Upper lobe of left lung (tissue), 6 donors: ENCODE data around the gene CSN1S1. TPM values are rescaled to one million over a fixed set of nuclear protein-coding genes. Genes with fewer than 3 reads are reported as not detected.

Source experiments
- ATAC-seq, 2 donors: fragments of 200-7000 bp; cut with Tn5 transposase; one replicate each; pipeline ENCODE4 v1.9.1; 2022; ENCODE audit warnings: mild to moderate bottlenecking in 2 of 2, moderate library complexity in 2 of 2; ENCODE audit not compliant: low FRiP score in 2 of 2
- DNase-seq, 2 donors: peaks; one replicate each; pipeline ENCODE4 v3.0.0-alpha.2; 2019 to 2020
- H3K27ac ChIP-seq, 4 donors: fragments of 200-600 bp; sonication (generic); one replicate each; pipeline ENCODE4 v1.5.1; 2016 to 2019
- H3K27me3 ChIP-seq, 4 donors: fragments of 200-600 bp; sonication (generic); one replicate each; pipeline ENCODE4 v1.5.1; 2017 to 2019
- H3K36me3 ChIP-seq, 4 donors: fragments of 200-600 bp; sonication (generic); one replicate each; pipeline ENCODE4 v1.5.1; 2016 to 2019
- H3K4me1 ChIP-seq, 4 donors: fragments of 200-600 bp; sonication (generic); one replicate each; pipeline ENCODE4 v1.5.1; 2018 to 2019
- H3K4me3 ChIP-seq, 4 donors: fragments of 200-600 bp; sonication (generic); one replicate each; pipeline ENCODE4 v1.5.1; 2017 to 2019; ENCODE audit warnings: mild to moderate bottlenecking in 2 of 4, moderate library complexity in 1 of 4
- H3K9me3 ChIP-seq, 4 donors: fragments of 200-600 bp; sonication (generic); one replicate each; pipeline ENCODE4 v1.5.1; 2018 to 2019
- CTCF ChIP-seq, 6 experiments: fragments of 450-650 bp in 4 of 6; fragments of 200-600 bp in 2 of 6; sonication (generic) in 2 of 6; IDR thresholded peaks; one replicate each; pipeline ENCODE4 v1.5.1; 2016 to 2019; ENCODE audit warnings: antibody characterized with exemption in 6 of 6
- EP300 ChIP-seq, 4 donors: sonication (generic); formaldehyde crosslinking; IDR thresholded peaks; one replicate each; pipeline ENCODE4 v1.5.1; 2017; ENCODE audit warnings: antibody characterized with exemption in 4 of 4, control low read depth in 2 of 4
- POLR2A ChIP-seq, 4 donors: fragments of 450-650 bp; IDR thresholded peaks; one replicate each; pipeline ENCODE4 v1.5.1; 2016 to 2017; ENCODE audit warnings: antibody characterized with exemption in 4 of 4, mild to moderate bottlenecking in 2 of 4
- POLR2AphosphoS5 ChIP-seq, 2 donors: sonication (generic); formaldehyde crosslinking; IDR thresholded peaks; one replicate each; pipeline ENCODE4 v1.5.1; 2017; ENCODE audit warnings: antibody characterized with exemption in 2 of 2
- WGBS, 2 donors: methylation state at CpG; one replicate each; pipeline ENCODE4 v1.1.5; 2017 to 2018; 5-methylcytosine and 5-hydroxymethylcytosine counted together
- total RNA-seq, 6 donors: library from RNA; depleted of rRNA in 4 of 6; stranded (reverse); fragments of >200 nt in 4 of 6; gene quantifications; one replicate each; pipeline versions ENCODE4 v1.1.0 to v1.2.1, GENCODE V29; 2016 to 2021
- donor health status: DM: no; HTN: no; CAD: no; lungs with moderate emphysema.
- donor health status: DM: no; HTN: yes; CAD: no; lungs with severe emphysema.

The CSN1S1 gene
- total RNA-seq = not detected

GRCh38 chr4:69930768-69931167 is at the start of gene CSN1S1:
TSS of gene CSN1S1 (plus strand) at chr4:69931068. CDS start at chr4:69932556, 1,488 bp downstream.
- H3K27me3 ChIP-seq = no peaks in the 10 kb centered on the region
- 94 to 95% methylated on average over 3 of the region's 3 CpGs for WGBS, 2 donors
- no peak for ATAC-seq
- DNase-seq = no peak
- no peaks in the 10 kb centered on the region for H3K4me1 ChIP-seq
- no peak within 1 kb of the TSS for H3K27ac ChIP-seq
- H3K4me3 ChIP-seq = no peak within 1 kb of the TSS
- no peaks in the 10 kb centered on the region for H3K9me3 ChIP-seq
- TF ChIP-seq POLR2AphosphoS5 (IDR thresholded peaks at IDR 0.05) (no peak), POLR2A (IDR thresholded peaks at IDR 0.05) (no peak), CTCF (IDR thresholded peaks at IDR 0.05) (no peak), EP300 (IDR thresholded peaks at IDR 0.05) (no peak)
- H3K36me3 ChIP-seq = no peaks in the 10 kb centered on the region

DNA sequence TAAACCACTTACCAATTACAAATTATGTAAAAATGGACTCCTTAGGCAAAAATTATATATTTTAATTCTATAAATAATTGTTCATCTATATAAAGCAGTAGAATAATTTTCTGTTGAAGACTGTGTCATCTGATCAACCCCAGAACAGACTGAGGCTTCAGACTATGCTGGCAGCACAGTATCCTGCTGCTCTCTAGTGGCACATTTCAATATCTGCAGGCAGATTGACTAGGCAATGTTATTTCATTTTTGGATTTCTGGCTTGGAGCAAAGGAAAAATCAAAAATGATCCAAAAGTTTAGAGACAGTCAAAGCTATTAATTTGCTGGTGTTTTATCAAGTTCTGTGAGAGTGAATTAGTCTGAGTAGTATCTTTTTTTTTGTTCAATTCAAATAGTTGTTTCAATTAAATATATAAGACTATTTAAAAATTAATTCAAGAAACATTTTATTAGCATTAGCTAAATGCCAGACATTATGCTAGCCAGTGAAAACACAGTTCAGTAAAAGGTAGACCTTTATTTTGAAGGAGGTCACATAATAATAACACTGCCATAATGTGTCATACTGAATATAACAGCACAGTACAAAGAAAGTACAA is 49.6 kb upstream of the CSN1S1 start:
- Histone ChIP-seq H3K4me3 (no peak overlapping the region), H3K27ac (no peak overlapping the region), H3K36me3 (no peaks in the 10 kb centered on the region), H3K9me3 (peaks cover 0 to 3% (median 0%) of the 10 kb centered on the region in 4 donors), H3K4me1 (no peaks in the 10 kb centered on the region), H3K27me3 (no peaks in the 10 kb centered on the region)
- peak in 1 of 2 donors; percentile 30 for DNase-seq
- peak; percentile 78 to 91 for ATAC-seq
- TF ChIP-seq CTCF (IDR thresholded peaks at IDR 0.05) (peak; percentile 27 to 74 (median 64)), EP300 (IDR thresholded peaks at IDR 0.05) (no peak), POLR2AphosphoS5 (IDR thresholded peaks at IDR 0.05) (no peak)

DNA sequence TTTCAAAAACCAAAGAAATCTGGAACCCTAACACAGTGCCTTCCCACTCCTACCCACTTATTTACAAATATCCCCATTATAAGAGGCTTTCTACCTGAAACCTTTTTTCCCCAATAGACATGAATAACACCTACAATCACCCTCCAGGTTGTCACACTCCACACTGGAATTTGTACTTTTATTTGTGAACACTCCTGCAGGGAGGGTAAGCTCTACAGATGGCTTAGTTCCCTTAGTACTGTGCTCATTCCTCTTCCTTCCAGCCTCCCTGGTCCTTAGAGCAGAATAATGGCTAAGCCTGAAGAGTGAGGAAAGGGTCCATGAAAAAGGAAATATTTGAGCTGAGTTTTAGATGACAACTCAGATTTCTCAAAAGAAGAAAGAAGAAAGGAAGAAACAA is 48.7 kb upstream of the CSN1S1 start:
- ATAC-seq (no peak), DNase-seq (no peak)
- Histone ChIP-seq H3K27me3 (no peaks in the 10 kb centered on the region), H3K4me1 (no peaks in the 10 kb centered on the region), H3K27ac (no peak overlapping the region), H3K4me3 (no peak overlapping the region), H3K9me3 (peaks cover 0 to 3% (median 0%) of the 10 kb centered on the region in 4 donors), H3K36me3 (no peaks in the 10 kb centered on the region)
- TF ChIP-seq POLR2AphosphoS5 (IDR thresholded peaks at IDR 0.05) (no peak), EP300 (IDR thresholded peaks at IDR 0.05) (no peak), CTCF (IDR thresholded peaks at IDR 0.05) (no peak), POLR2A (IDR thresholded peaks at IDR 0.05) (no peak)

DNA sequence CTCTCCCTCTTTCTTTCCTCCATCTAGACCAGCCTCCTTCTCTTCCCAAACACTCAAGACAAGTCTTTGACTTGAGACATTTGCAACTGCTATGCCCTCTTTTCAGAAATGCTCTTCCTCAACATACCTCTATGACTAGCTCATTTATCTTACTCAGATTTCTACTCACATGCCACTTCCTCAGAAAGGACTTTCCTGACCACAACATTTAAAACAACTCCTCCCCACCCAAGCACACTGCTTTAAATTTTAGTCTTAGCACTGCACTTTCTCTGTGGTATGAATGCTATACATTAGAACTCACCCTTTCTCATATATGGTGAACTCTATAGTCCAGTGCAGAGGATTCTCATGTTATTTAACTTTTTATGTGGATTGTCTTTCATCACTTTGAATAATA is 42.5 kb upstream of the CSN1S1 start:
- ATAC-seq (no peak), DNase-seq (no peak)
- Histone ChIP-seq H3K4me3 (no peak overlapping the region), H3K27ac (no peak overlapping the region), H3K9me3 (peaks cover 0 to 3% (median 0%) of the 10 kb centered on the region in 4 donors), H3K4me1 (no peaks in the 10 kb centered on the region), H3K27me3 (no peaks in the 10 kb centered on the region), H3K36me3 (no peaks in the 10 kb centered on the region)
- TF ChIP-seq CTCF (IDR thresholded peaks at IDR 0.05) (no peak), POLR2AphosphoS5 (IDR thresholded peaks at IDR 0.05) (no peak), EP300 (IDR thresholded peaks at IDR 0.05) (no peak), POLR2A (IDR thresholded peaks at IDR 0.05) (no peak)

DNA sequence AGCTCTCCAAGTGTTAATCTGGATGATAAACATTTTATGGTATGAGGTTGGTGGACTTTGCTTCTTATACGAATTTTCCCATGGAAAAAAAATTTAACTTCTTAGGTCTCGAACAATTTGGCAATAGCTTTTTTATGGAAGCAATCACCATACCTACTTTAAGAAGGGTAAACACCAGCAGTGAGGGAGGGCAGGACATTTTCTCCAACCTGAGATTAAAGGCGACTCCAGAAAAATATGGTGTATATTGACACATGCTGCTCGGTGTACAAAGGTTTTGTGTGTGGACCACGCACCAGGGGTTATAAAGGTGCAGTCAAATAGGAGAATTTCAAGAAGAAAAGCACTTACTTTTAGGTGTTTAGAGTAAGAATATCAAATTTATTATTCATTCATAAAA is 36.7 kb upstream of the CSN1S1 start:
- Histone ChIP-seq H3K4me3 (no peak overlapping the region), H3K27me3 (no peaks in the 10 kb centered on the region), H3K4me1 (no peaks in the 10 kb centered on the region), H3K36me3 (no peaks in the 10 kb centered on the region), H3K27ac (no peak overlapping the region), H3K9me3 (no peaks in the 10 kb centered on the region)
- TF ChIP-seq EP300 (IDR thresholded peaks at IDR 0.05) (no peak), POLR2A (IDR thresholded peaks at IDR 0.05) (no peak), POLR2AphosphoS5 (IDR thresholded peaks at IDR 0.05) (no peak), CTCF (IDR thresholded peaks at IDR 0.05) (no peak)
- ATAC-seq (no peak), DNase-seq (no peak)
- 58 to 88% methylated on average over 5 of the region's 5 CpGs for WGBS, 2 donors
